ELF-1 (cell line): ENCODE data around the gene MEF2C.
A peak's percentile ranks its signal among the peaks of the same experiment; 100 is the strongest.

Source experiments
- DNase-seq: peaks from one replicate; pipeline ENCODE4 v3.0.0-alpha.2; 2016; ENCODE audit warnings: low read depth, low spot score

The MEF2C gene

DNA sequence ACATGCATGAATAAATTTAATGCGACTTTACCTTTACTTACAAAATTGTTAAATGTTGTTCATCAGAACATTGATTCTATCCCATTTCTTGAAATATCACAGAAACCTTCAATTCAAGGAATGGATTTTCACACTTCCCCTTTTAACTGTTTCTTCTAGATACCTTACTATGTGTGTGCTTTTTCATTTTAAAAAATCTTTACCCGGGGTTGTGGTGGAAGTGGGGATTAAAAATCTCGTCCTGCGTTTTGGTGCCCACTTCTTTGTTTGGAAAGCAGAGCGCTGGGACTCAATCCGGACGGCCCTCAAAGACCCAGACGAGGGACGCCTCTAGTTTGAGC is 5.8 kb upstream of the MEF2C start:
- no peak for DNase-seq

DNA sequence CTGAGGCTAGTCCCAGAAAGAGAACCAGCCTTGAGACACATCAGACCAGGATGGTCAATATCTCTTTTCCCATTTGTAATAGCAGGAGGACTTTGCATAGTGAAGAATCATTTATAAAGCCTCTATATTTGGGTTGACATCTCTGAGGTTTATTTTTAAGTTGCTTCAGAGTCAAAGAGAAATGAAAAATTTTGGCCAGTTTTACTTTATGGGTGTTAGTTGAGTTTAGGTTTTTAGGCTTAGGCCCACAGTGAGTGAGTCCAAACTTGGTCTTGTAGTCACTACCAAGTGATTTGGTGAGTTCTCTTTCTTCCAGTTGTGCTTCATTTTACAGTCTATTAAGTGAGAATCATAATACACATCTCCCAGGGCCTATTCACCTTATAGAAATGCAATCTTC is 5.3 kb upstream of the MEF2C start:
- no peak for DNase-seq

DNA sequence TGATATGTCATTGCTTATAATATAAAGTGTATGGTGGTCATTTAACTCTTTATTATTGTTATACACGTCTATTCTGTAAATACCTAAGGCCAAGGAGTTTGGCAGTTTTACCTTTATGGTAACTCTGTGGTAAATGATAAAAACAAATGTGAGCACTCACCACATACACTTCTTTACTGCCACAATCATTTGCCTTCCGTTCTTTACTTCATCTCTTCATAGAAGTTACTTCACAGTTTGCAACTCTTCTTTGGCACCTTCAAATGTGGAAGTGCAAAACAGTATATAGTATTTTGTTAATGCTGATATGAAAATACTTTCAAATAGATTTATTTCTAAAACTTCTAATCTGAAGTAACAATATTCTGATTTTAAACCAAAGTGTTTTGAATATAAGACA is 4.4 kb upstream of the MEF2C start:
- DNase-seq, result no peak

DNA sequence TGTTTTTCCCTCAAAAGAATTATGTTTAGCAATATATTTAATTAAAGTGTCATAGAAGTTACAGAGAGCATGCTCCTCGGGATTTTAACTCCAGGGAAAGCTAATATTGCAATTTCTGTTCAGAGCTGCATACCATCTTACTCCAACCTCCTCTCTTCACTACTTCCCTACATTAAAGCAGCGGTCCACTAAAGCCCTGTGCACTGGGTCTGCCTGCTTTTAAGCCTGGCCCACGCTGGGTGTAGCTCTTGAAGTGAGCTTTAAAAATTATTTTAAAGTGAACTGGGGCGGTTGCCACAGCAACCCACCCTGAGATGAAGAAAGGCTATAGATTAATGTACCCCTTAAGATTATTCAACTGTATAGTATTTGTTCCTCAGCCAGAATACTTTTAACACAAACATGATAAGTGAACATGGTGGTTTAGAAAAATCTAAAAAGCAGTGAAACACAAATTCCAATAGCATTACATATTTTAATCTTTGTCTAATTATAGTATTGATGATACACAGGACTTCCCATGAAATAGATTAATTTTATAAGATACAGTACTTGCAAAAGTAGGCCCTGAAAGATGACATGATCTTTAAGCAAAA is 3.9 kb upstream of the MEF2C start:
- DNase-seq, result no peak

DNA sequence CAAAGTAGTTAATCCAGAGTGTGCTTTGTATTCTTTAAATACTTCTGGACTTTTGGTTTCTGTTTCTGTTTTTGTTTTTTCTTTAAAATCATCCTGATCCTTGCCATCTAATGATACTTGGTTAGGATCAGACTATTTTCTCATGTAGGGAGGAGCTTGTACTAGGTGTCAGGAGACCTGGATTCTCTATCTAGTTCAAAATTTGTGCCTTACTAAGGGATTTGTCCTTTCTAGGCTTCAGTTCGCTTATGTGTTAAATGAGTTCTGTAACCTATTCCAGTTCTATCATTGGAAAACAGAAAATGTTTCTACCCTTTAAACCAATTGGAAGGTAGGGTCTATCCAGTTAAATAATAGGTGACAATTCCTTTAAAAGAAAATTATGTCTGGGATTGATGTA is 3.3 kb upstream of the MEF2C start:
- DNase-seq, result no peak

DNA sequence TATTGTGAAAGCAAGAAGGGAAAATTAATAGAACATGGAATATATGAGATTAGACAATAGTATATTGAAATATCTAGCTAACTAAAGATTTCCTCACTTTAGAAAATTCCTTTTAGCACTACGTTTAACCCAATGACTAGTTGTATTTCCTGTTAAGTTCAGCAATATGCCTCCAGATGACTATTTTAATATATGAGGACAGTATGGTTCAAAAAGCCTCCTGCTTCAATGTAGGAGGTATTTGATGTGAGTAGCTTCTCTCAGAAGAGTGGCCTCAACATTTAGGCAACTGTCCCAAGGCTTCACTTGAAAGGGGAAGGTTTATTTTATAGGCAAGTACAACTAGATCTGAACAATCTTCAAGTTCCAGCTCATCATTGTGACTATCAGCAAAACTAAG is 2.0 kb upstream of the MEF2C start:
- DNase-seq, result no peak

DNA sequence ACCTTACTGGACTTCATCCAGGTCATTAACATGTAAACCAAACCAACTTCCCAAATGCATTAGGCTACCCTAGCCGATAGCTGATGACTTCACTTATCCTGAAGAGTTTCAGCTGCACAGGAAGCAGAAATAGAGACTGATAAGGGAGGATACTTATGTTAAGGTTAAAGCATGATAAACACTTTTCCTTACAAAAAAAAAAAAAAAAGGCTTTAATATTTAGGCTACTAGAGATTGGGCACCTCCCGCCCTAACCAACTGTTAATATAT is 1.6 kb upstream of the MEF2C start:
- DNase-seq, result no peak

DNA sequence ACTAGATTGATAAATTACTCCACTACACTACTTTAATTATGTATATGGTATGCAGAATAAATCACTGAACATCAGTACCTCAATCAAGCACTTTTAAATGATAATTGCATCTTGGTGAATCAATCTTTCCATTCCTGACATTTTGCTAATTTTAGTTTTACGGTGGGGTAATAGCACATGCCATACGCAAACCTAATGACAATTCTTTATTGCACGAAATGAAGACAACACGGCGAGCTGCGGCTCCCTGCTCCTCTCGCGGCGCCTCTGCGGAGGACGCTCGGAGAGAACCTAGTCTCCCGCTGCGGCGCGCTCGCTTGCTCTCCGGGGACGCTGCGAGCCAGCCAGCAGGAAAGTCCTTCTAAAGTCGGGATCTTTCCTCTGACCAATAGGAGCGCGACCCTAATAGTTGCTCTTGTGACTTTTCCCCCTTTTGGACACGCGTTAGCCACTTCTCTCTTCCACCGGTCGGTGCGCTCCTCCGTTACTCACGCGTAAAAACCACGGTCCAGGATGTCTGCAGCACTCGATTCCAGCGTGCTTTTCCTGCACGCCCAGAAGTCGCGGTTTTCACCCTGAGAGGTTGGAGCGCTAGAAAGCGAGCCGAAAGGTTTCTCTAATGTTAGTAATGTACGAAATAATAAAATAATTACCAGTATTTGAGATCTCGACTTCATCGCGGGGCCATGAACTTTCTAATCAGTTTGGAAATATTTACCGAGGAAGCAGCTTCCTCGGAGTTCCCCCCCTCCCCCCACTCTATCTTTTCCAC is 1.0 kb upstream of the MEF2C start:
- DNase-seq, result peak; percentile 57

DNA sequence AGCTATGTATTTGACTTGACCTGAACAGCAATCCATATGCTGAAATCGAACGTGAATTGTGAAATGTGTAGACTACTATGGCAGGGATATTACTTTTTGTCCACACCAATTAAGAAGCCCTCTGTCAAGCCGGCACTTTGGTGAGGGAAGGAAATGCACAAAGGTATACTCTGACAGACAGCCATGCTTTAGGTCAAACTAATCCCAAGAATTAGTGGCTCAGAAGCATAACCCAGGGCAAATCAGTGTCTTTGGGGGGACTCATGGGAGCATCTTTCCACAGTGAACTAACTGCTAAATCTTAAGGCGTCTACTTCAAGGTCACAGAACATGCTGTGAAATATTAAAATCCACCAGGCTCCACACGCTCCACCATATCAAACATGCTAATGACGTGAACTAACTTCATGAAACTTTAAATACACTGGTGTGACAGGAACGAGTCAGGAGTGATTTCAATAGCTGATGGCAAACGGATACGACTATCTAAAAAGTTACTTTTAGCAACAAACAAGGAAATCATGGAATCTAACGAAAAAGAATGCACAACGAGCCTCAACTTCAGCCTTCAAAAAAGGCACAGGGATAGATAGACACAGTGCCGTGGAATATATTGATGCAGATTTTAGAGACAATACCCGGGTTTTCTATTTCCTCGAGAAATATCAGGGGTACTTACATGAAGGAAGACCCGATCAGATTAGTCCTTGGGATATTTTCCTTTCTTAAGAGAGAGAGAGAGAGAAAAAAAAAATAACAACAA is 527 bp downstream of the MEF2C start:
- DNase-seq, result no peak

DNA sequence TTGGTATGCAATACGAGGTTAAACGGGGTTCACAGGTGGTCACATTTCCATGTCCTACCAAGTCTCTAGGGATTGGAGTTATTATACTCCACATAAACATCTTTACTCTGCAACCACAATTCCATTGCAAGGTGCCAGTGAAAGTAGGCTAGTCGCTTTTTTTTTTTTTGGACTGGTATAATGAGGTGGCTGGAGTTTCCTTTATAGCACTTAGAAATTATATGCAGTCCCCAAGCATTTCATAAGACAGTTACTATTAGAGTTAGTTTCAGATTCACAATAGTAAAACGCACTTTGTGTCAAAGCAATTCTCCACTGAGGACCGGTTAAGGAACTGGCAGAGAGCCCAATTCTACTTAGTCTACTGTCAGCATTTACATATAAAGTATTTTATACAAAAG is 1.4 kb downstream of the MEF2C start:
- DNase-seq, result no peak

DNA sequence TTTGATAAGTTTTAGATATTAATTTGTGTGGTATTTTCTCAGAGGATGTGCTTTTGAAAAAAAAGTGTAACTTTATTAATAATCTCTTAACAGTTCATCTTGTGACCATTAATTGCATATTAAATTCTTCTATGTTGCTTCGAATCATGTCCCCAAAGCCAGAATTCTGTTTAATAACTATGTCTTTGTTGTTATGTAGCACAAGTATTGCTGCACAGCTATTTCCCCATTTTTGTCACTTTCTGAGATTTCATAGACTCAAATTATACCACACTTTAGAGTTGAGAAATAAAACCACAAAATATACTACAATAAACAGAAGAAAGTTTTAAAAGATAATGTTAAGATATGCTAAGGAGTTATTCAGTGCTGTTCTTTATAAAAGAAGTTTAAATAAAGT is 2.8 kb downstream of the MEF2C start:
- DNase-seq, result no peak

DNA sequence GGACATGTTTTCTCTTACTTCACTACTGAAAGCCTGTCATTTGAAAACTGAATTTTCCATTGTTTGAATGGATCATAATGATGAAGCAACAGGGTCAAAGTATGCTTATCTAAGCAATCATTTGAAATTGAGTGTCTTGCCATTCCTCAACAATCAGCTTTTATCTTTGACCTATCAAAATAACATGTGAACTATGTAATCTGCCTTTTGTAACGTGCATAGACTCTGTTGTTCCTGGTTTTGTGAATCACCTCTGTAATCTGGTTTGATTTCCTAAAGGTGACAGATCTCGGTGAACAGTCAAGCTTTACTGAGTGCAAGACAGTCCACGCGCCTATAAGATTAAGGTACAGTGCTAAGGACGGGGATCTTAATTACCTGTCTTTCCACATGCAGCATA is 3.3 kb downstream of the MEF2C start:
- DNase-seq, result no peak

DNA sequence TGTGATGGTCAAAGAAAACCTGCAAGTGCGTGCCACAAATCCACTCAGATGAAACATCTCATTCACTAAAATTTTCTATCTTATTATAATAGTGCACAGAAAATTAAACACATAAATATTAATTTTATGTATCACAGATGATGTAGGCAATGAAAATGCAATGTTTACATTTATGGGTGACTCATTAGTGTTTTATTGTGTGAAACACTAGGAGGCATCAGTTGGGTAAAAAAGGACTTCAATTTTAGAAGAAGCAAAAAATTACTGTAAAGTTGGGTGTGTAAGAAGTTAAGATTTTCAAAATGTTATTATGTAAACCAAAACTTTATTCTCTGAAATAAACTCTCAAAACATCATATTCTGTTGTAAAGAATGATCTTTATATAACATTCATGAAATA is 4.0 kb downstream of the MEF2C start:
- DNase-seq, result no peak

DNA sequence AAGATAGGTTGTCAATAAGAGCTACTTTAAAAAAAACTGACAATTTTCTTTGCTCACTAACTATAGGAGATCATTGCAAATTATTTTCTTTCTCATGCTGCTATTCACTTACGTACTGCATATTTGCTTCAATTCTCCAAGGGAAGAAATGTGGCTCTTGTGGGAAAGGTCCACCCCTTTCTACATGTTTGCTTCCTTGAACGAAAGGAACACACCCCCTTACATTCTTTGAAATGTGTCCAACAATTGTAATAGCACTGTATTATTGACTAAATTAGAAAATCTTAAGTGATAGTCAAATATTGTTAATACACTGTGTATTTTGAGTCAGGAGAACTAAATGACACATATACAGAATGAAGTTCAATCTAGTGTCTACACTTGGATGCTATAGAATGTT is 5.2 kb downstream of the MEF2C start:
- DNase-seq, result no peak

DNA sequence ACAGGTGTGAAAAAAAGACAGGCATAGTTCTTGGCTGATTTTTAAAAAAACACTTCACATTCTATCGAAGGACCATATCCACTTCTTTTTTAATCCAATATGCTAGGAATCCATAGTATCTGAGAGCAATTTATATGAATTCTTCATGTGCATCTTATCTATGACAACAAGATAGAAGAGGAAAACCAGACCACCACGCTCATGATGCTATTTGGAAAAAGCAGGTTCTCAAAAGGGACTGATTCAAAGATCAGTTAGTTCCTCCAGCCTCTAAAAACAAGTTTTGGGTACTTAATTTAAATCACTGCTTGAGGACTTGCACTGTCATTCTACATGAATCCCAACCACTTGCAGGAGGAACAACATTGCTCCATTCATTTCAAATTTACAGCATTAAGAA is 6.3 kb downstream of the MEF2C start:
- no peak for DNase-seq

DNA sequence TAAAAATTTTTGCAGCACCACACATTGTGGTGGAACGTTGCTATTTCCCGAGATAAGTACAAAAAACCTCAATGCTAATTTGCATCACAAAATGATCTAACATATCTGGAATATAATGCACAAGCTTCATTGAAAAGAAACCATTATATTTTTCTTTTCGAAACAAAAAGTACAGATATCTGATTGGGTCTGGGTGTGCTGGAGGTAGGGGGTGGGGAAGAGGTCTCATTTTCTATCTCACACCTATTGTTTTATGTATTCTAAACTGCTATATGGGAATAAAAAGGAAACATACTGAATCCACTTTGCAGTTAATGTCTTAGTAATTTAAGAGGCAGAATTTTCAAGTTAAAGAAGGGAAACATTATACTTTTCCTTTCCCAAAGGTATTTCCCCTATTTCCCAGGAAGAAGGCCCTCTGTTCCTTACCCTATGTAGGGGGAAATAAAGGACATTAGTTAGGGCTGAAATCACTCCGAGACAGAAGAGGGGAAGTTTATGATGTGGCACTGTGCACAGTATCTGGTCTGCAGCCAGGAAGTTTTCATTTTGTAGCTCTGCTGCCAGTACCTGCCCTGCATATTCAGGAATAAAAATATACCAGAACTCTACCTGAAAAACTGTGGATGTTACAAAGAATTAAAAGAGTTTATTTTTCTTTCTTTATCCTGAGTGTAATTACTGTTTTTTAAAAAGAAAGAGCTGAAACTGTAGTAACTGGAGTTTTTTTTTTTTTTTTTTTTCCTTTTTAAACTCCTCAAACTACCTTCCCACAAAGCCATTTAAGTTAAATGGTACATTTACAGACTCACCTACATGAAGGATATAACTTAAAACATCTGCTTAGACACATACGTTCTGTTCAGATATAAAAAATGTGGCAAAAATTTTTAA is 7.4 kb downstream of the MEF2C start:
- DNase-seq, result no peak

DNA sequence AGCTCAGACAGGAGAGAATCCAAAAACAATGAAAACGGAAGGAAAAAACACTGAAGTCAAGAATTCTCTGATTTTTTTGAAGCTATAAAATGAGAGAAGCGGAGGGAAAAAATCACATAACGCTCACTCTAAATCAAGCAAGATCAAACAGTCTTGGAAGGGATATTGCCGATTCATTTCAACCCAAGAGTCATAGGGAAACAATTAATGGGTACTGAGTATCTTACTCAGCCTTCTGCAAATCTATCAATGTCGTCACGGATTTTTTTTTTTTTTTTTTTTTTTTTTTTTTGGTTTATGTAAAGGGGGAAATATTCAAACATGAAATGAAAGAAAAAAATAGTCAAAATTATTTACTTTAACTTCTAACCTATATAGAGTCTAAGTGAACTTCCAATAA is 9.5 kb downstream of the MEF2C start:
- no peak for DNase-seq

DNA sequence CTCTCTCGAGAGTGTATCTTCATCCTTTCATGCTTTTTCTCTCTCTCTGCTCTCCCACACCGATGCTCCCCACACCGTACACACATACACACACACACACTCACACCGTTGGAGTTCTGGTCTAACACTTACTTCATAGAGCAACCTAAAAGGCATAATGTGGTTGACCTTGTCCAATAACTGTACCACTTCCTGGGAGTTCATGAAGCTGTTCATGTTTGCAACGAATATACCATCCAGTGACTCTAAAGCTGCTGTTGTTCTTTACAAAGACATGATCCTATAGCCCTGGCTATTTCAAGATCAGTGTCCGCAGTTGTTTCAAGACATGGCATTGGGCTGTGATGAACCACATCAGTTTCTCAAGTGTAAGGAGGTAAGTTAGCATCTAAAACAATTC is 10.0 kb downstream of the MEF2C start:
- DNase-seq, result no peak

DNA sequence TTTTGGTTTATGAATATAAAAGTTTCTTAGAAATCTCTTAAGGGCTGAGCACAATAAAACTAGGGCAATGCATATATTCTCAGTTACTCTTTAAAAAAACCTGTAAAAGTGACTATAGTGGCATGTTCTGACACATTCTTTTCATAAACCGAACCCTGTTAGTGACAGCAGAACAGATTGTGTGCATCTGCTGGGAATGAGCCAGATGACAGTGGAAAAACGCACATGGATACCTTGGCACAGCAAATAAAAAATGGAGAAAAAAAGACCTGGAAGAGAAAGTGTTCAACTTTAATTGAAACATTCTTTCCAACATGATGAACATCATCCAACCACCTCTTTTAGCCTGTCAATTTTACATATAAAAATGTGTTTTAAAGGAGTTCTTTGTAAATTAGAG is 12.7 kb downstream of the MEF2C start:
- DNase-seq, result no peak

DNA sequence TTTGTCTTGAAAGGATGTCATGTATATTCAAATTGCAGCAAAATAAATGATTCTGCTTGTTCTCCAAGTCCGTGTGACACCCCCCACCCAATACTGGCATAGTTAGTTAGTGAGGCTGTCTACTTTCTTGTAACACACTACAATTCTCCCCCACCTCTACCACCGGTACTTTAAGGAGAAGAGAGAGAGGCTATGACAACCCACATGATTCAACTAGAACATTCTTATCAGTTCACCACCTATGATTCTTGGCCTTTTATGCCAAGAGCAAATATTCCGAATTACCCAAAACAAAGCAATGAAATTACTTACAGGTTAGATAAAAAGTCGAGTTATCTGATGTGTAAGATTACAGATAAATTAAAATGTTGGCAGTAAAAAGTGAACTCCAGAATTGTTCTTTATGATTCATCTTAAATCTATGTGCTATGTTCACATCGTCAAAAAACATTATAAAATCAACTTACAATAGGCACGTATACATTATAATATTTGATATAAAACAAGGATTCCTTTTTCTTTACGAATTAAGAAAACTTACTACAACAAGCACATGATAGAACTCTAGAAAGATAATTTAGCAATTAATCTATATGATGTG is 14.4 kb downstream of the MEF2C start:
- no peak for DNase-seq

DNA sequence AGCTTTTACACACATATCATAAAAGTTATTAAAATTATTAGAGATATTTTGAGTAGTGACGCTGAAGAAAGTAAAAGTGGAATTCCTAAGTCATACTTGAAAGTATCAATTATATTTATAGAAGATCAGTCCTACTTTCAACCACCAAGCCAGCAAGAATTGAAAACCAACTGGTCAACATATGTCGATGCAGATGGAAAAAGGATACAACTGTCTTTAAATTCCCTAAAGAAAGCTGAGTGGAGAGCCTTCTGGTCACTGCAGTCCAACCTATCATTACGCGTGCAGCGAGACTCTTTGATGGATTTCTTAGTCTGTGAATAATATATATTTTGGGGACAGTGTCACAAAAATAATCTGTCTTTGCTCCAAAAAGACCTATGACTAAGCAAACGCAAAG is 15.3 kb downstream of the MEF2C start:
- no peak for DNase-seq

DNA sequence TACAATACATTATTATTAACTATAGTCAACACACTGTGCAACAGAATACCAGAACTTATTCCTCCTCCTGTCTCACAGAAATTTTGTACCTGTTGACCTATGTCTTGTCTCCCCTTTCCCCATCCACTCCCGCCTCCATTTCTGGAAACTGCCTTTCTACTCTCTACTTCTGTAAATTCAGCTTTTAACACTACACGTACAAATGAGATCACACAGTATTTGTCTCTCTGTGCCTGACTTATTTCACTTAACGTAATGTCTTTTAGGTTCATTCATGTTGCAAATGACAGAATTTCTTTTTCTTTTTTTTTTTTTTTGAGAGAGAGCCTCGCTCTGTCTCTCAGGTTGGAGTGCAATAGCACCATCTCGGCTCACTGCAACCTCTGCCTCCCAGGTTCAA is 19.5 kb downstream of the MEF2C start:
- DNase-seq, result no peak
